Endometrial microvascular endothelial cells (primary cell): ENCODE data around the gene KRTAP10-2. TPM values are rescaled to one million over a fixed set of nuclear protein-coding genes. Genes with fewer than 3 reads are reported as not detected.
"Not testable (repeated sequence)": the region's sequence is repeated elsewhere in the genome, so short reads cannot be mapped to it uniquely, and the experiment has no call there.

ENCODE experiments used
- in situ Hi-C: cut with HindIII; loops from 2 replicates; pipeline ENCODE4 v1.10.0; 2017; ENCODE audit warnings: low sequenced_read_pairs, low pct_unique_long_range_greater_than_20kb; ENCODE audit errors: inconsistent ontology term
- total RNA-seq: library from RNA; depleted of rRNA; stranded (reverse); fragments of >200 nt; gene quantifications from one replicate; pipeline ENCODE4 v1.2.3, GENCODE V29; 2015; ENCODE audit errors: inconsistent ontology term

KRTAP10-2 gene
- total RNA-seq, 1 donor from 2014 or later: not detected

- in situ Hi-C loops: no loop called here
These were observed 34.6 kb upstream of the KRTAP10-2 start for GRCh38 chr21:44585892-44586291.

DNA sequence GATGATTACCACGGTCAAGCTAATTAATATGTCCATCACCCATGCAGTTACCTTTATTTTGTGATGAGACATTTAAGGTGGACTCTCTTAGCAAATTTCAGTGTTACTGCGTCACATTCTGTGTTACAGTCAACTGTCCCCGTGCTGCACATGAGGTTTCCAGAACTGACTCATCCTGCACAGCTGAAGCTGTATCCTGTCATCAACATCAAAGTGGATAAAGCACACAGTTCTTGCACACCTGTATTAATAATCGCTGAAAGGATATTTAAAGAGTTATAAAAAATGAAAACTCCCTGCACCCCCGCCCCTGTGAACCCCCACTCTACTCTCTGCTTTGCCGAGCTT, 32.5 kb upstream of the KRTAP10-2 start:
- in situ Hi-C loops: no loop called here

GRCh38 chr21:44583089-44583799, 31.9 kb upstream of the KRTAP10-2 start:
- in situ Hi-C loops: no loop called here

GRCh38 chr21:44582055-44582454, 30.8 kb upstream of the KRTAP10-2 start:
- in situ Hi-C loops: no loop called here

DNA sequence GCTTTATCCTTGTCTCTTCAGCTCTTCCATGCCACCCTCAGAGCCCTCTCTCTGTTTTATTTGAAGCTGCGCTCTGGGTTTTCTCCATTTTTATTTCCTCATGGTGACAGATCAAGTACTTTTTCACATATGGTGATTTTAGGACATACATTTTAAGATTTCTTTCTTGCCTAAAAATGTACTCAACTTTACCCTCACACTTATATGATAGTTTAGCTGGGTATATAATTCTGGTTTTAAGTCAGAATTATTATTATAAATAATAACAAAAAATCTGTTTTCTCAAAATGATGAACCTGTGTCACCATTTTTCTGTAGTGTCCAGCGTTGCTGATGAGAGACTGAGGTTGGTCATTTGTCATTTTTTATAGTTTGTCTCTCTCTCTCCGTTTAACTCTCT, 29.9 kb upstream of the KRTAP10-2 start:
- in situ Hi-C loops: no loop called here

- in situ Hi-C loops: not testable (repeated sequence)
These were observed 29.0 kb upstream of the KRTAP10-2 start, which contains the start of gene KRTAP10-5 for GRCh38 chr21:44580231-44580821. KRTAP10-5 (minus strand) TSS chr21:44580604; CDS start chr21:44580578, 26 bp downstream.

DNA sequence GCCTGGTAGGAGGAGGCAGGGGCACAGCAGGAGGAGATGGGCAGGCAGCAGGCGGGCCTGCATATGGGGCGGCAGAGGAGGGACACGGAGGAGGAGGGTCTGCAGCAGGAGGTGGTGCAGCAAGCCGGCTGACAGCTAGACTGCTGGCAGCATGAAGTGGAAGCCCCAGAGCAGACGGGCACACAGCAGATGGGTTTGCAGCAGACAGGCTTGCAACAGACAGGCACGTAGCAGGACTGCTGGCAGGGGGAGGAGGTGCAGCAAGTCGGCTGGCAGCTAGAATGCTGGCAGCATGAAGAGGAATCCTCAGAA, 28.5 kb upstream of the KRTAP10-2 start:
- in situ Hi-C loops: no loop called here

- in situ Hi-C loops: no loop called here
These were observed 27.9 kb upstream of the KRTAP10-2 start for GRCh38 chr21:44579056-44579832.

GRCh38 chr21:44578371-44579055, 27.2 kb upstream of the KRTAP10-2 start:
- in situ Hi-C loops: no loop called here

- in situ Hi-C loops: no loop called here
These were observed 24.7 kb upstream of the KRTAP10-2 start for GRCh38 chr21:44576025-44576420.

GRCh38 chr21:44575307-44576024, 24.2 kb upstream of the KRTAP10-2 start:
- in situ Hi-C loops: no loop called here

GRCh38 chr21:44574457-44575306, 23.4 kb upstream of the KRTAP10-2 start:
- in situ Hi-C loops: no loop called here

- in situ Hi-C loops: not testable (repeated sequence)
These were observed 22.5 kb upstream of the KRTAP10-2 start, which contains the start of gene KRTAP10-4 for GRCh38 chr21:44573630-44574456. KRTAP10-4 (plus strand) TSS chr21:44573729; CDS start chr21:44573759, 30 bp downstream.

GRCh38 chr21:44572959-44573583, 21.8 kb upstream of the KRTAP10-2 start:
- in situ Hi-C loops: no loop called here

DNA sequence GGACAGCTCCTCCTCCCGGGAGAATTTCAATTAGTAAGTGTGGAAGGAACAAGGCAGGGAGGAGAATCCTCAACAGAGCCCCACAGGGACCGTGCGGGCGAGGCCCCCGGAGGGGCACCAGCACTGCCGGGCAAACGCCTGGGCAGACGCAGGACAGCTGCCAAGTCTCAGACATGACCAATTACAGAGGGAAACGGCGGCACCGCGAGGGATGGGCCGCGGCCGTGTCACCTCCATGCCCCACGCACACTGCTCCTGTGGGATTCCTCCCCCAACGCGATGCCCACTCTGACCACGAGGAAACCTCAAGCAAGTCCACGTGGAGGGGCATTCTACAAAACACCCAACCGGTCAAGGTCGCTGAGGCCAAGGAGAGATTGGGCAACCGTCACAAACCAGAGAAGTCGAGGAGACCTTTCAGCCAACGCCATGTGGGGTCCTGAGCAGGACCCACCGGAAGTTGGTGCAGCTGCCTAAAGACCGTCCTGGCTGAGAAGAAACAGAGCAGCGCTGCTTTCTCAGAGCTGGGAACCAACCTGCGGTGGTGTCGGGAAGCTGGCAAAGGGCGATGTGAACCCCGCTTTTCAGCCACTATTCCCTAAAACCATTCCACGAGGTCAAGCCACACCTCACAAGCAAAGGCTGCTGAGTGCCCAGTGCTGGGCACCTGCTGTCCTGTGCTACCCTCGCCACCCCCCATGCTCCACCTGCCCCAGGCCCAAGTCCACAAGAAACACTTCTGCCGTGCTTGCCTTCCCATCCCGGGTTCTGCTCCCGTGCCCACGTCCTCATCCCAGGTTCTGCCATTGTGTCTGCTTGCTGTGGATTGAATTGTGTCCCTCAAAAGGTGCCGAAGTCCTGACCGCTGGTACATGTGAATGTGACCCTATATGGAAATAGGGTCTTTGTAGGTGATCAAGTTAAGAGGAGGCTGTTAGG, 20.8 kb upstream of the KRTAP10-2 start:
- in situ Hi-C loops: no loop called here

GRCh38 chr21:44571296-44571695, 20.0 kb upstream of the KRTAP10-2 start:
- in situ Hi-C loops: no loop called here
